A549 (cell line): ENCODE results near the gene PDLIM1.

Source experiments
- FOSL2 ChIP-seq, 2 experiments: fragments of 450-650 bp in 1 of 2; fragments of >200 bp in 1 of 2; sonication (Bioruptor Twin) in 1 of 2; formaldehyde crosslinking; IDR thresholded peaks; 2 replicates each; pipeline versions ENCODE4 v1.5.0 to v1.6.1; 2016 to 2020; ENCODE audit warnings: mild to moderate bottlenecking in 1 of 2, moderate library complexity in 1 of 2
- RAD21 ChIP-seq, 2 experiments: fragments of >200 bp in 1 of 2; sonication (Bioruptor Twin) in 1 of 2; formaldehyde crosslinking in 1 of 2; IDR thresholded peaks in 1 of 2; conservative IDR thresholded peaks in 1 of 2; 2 replicates in 1 of 2; 3 replicates in 1 of 2; pipeline ENCODE4 v1.6.1; 2012 to 2018; ENCODE audit warnings: inconsistent platforms in 1 of 2
- TF ChIP-seq, protein P1 (sequence below): fragments of 200-600 bp; sonication (generic); IDR thresholded peaks from 2 replicates; pipeline ENCODE4 v1.6.1; 2016; ENCODE audit warnings: antibody characterized with exemption, mild to moderate bottlenecking, moderate library complexity

DNA sequence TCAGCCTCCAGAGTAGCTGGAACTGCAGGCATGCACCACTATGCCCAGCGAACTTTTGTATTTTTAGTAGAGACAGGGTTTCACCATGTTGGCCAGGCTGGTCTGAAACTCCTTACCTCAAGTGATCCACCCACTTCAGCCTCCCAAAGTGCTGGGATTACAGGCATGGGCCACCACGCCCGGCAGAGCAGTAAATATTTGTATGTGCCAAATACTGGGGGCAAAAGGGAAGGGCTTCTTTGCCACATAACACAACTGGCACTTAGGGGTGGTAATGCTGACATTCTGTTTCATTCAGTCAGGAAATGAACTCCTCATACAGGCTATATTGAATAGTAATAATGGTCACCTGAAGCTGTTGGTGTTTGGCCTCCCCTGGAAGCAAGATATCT is 55.1 kb downstream of the PDLIM1 start:
- TF ChIP-seq FOSL2 (IDR thresholded peaks at IDR 0.05) (no peak), FOSL2 (CRISPR knock-in tag; IDR thresholded peaks at IDR 0.05) (no peak), RAD21 (conservative IDR thresholded peaks at IDR 0.05 in 1 of 2, IDR thresholded peaks at IDR 0.05 in 1 of 2) (no peak)
- TF ChIP-seq, protein P1, sequence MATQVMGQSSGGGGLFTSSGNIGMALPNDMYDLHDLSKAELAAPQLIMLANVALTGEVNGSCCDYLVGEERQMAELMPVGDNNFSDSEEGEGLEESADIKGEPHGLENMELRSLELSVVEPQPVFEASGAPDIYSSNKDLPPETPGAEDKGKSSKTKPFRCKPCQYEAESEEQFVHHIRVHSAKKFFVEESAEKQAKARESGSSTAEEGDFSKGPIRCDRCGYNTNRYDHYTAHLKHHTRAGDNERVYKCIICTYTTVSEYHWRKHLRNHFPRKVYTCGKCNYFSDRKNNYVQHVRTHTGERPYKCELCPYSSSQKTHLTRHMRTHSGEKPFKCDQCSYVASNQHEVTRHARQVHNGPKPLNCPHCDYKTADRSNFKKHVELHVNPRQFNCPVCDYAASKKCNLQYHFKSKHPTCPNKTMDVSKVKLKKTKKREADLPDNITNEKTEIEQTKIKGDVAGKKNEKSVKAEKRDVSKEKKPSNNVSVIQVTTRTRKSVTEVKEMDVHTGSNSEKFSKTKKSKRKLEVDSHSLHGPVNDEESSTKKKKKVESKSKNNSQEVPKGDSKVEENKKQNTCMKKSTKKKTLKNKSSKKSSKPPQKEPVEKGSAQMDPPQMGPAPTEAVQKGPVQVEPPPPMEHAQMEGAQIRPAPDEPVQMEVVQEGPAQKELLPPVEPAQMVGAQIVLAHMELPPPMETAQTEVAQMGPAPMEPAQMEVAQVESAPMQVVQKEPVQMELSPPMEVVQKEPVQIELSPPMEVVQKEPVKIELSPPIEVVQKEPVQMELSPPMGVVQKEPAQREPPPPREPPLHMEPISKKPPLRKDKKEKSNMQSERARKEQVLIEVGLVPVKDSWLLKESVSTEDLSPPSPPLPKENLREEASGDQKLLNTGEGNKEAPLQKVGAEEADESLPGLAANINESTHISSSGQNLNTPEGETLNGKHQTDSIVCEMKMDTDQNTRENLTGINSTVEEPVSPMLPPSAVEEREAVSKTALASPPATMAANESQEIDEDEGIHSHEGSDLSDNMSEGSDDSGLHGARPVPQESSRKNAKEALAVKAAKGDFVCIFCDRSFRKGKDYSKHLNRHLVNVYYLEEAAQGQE: no peak
